GM21825 (cell line): ENCODE data around the gene ULBP1.
"Not testable (repeated sequence)": the region's sequence is repeated elsewhere in the genome, so short reads cannot be mapped to it uniquely, and the experiment has no call there.

Source experiments
- ATAC-seq: cut with Tn5 transposase; IDR thresholded peaks from one replicate; pipeline ENCODE4 v1.9.1; 2021; ENCODE audit warnings: mild to moderate bottlenecking, moderate library complexity; ENCODE audit not compliant: unreplicated experiment

ULBP1 gene

DNA sequence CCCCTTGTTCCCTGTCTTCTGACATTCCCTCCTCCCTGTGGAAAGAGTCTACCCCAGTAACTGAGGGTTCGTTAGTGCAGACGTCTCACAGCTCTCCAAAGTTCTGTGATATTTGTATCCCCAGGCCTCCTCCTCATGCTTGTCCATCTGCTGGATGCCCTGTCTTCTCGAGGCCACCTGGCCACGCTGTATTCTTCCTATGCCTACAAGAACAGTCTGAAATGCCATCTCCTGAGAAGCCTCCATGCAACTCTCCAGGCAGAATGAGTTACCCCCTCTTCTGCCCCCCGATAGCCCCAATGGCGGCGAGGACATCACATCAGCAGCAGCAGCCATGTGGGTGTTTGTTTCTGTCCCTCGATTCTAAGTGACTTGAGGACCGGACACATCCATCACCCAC, 12.6 kb upstream of the ULBP1 start:
- ATAC-seq = no peak

DNA sequence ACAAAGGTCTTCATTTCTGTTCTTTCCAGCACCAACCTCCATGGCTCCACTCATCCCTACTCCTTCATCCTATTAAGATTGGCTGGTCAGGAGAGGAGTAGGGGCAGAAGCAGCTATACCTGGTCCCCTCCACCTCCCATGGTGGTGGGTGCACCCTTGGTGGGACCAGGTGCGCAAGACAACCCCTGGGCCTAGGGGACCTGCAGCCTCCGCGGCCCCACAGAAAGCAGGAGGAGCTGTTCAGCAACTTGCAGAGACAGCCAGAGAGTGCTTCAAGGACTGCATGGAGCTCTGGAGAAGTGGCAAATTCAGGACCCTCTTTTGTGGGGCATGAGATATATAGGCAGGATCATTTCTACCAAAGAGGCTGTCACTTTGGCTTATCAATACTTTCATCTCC, 12.1 kb upstream of the ULBP1 start:
- ATAC-seq = no peak

DNA sequence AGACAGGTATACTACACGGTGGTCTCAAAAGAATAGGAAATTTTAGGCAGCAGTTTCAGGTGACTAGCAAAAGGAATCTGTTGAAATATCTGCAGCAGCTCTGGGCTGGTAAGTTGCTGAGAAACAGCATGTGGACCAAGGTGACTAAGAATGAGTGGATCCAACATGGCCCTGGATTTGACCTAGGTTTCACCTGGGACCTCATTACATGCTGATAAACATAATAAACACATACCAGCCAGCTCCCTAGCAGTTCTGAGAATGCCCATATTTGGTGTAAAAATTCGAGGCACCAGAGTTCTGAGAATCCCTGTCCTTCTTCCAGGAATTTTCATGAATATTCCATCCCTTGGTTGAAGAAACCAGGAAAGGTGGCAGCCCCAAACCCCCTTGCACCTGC, 10.4 kb upstream of the ULBP1 start:
- not testable (repeated sequence) for ATAC-seq

DNA sequence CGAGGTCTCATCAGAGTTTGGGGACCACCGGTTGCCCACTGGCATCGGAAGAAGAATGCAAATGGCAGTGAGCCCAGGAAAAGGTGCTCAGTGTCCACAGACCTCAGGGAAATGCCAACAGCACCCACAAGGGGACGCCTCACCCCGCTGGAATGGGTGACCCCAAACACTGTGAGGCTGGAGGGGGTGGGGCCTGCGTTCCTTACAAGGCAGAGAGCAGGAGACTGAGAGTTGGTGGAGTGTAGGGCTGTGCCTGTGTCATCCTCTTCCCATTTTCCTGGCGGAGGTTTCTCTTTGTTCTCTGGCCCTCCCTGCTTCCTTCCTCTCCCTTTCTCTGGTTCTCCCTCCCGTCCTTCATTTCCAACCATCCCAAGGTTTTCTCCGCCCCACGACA, 9.8 kb upstream of the ULBP1 start:
- not testable (repeated sequence) for ATAC-seq

DNA sequence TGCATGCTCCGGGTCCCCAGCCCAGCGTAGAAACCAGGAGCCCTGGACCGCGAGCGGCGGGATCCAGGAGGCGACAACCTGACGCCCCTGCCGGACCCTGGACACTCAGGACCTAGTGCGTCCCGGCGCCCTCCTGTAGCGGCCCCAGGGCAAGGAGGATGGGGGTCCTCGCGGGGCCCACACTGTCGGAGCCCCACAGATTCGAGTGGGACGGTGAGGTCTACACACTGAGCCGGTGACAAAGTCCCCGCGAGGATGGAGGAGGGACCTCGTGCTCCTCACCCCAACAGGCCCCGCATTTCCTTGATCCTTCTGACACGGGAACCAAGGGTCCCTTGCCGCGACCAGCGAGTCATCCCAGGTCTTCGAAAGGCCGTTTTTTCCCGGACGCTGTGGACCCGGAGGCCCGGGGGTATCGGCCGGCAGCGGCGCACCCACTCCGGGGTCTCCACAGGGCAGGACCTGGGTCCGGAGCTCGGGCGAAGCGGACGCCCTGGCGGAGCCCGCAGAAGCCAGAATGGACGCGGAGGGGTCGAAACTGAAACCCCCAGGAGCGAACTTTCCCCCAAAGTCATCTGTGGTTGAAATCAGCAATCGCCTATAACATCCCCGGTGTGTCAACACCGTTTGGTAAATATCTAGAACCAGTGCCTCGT, 9.3 kb upstream of the ULBP1 start:
- ATAC-seq = not testable (repeated sequence)

DNA sequence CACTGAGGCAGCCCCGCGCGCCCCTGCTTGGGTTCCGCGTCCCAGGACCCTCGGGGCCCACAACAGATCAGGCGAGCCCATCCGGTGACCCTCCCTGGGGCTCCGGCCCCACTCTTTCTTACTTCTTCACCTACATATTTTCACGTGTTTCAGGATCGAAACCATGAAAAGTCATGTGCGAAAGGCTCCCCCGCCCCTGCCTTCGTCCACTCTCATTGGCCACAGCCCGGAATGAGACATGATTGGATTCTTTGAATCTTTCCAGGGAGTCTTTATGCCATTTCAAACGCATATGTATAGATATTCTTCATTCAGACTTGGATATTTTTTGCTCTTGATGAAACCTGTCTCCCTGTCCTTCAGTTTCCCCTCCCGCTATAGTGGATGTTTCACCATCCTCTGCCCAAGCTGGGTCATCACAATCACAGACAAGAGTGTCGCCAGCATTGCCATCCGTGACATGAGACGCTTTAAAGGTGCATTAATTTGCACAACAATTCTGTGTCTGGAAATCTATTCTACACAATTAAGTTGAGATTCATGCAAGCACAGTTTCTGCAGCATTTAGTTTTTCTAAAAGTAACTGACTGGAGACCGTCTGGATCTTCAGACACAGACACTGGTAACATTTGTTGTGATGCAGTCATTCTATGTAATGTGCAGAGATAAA, 8.6 kb upstream of the ULBP1 start:
- not testable (repeated sequence) for ATAC-seq

DNA sequence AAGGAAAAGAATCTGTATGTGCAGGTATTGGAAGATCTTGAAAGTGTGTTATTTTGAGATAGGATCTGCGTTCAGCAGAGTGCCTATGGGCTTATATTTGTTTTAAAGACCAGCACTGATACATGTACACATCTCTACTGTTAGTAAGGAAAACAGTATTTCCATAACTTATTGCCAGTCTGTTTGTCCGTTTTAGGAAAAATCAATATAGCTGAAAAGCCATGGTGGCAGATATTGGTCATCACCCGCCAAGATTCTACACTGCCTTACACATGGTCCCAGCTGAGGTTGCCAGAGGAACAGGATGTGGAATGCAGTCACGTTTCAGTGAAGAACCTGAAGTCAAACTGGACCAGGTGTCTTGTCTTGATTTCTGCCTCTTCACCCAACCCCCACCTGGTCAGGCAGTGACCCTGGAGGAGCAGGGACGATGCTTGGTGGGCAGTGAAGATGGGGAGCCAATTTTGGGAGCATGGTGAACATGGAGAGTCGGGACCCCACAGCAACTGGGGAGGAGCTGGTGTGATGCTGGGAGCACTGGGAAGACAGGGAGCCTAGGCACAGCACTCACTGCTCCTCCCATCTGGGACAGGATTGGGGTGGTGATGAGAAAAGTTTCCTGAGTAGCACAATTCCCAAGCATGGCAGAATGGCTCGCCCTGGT, 8.0 kb upstream of the ULBP1 start:
- not testable (repeated sequence) for ATAC-seq

DNA sequence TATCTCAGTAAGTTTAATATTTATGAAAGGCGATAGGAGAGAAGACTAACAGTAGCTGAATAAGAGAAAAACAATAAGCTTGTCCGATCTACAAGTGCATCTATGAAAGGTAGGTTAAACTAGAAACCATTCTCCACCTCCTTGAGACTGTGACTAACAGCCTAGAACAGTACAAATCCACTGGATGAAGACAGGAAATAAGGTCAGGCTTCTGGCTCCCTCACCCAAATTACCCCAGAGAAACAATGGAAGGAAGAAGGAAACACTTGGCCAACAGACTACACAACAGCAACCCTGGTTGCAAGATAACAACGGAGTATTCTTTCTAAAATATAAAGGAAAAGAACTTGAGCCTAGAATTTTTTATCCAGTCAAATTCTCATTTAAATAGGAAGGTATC, 5.6 kb upstream of the ULBP1 start:
- ATAC-seq = not testable (repeated sequence)

DNA sequence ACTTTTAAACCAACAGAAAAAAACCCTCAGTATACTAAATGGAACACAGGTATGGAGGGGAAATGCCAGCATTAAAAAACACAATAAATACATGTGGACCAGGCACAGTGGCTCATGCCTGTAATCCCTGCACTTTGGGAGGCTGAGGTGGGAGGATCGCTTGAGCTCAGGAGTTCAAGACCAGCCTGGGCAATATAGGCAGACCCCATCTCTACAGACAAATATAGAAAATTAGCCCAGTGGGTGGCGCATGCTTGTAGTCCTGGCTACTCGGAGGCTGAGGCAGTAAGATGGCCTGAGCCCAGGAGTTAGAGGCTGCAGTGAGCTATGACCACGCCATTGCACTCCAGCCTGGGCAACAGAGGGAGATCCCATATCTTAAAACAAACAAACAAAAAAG, 3.9 kb upstream of the ULBP1 start:
- ATAC-seq = not testable (repeated sequence)

DNA sequence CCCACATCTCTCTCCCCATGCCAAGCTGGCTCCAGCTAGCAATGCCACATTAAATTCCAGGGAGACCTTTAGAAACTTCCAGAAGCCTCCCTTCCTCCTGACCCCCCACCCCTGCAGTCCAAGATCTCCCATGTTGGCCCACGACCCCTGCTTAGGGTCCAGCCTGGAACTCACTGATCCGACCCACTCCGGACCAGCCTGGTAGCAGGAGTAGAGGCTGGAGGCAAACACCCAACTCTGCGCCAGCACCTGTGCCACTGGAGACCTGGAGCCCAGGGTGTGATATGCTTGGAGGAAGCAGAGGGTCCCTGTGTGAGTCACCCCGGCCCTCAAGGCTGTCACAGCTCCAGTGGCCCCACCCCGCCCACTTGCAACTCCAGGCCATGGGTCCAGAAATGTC, 3.3 kb upstream of the ULBP1 start:
- ATAC-seq = no peak

DNA sequence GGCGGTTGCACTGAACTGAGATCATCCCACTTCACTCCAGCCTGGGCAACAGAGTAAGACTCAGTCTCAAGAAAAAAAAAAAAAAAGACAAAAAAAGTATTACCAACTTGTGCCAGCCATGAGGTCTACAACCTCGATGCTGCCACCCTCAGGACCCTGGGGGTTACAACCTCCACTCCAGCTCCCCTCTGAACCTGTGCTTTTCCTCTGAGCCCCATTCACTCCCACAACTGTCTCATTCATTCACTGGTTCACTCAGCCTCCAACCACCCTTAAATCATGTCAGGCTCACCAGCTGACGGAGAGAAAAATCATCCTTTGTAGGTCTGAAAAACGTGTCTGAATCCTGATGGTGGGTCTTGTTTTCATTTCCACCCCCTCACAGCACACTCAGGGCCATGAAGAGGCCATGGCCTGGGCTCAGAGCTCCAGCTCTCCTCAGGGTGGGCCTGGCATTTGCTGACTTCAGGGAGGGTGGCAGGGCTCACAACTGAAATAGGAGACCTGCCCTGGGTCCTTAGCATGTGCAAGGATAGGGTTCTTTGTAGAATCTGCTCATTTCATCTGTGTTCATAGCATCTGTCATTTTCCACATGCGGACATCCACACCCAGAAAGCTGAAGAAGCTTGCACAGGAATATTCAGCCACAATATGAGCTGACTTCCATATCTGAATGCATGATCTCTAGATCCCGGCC, 1.9 kb upstream of the ULBP1 start:
- ATAC-seq = no peak

DNA sequence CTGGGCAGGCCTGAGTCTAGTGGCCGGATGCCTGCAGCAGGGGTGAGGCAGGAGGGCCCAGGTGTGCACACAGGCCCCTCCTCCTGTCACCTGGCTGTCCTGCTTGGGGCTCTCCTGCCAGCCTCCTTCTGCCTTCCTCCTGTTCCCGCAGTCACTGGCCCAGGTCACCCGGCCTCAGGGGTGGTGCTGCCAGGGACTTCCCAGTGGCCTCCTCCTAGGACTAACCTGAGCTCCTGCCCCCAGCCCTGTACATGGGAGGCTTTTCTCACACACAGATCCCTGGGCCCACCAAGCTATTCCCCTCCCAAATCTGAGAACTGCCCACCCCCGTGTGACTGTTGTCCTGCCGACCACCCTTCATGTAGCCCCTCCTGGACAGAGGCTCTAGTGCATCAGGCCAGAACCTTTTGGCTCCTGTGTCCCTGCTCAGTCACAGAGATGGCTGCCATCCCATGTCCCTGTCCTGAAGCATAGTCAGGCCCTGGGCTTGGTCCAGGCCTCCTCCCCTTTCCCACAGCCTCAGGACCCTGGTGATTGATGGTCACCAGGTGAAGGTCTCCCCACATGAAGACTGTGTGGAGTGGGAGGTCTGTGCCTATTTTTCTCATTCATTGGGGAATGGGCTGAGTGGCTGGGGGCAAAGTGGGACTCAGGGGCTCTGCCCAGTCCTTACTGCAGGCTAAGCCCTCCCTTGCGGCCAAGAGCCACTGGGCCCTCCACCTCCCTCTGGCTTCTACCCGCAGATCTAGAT, 1.1 kb upstream of the ULBP1 start:
- ATAC-seq = no peak

DNA sequence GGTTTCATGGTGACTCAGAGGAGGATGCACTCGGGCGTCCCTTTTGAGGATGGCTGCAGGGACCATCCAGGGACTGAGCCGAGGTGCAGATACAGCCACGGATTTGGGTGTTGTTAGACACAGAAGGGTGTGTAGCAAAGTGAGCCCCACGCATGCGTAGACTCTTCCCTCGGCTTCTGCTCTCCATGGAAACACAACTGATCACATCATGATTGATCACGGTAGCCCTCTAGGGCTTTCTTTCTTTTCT, 606 bp upstream of the ULBP1 start:
- ATAC-seq = no peak

DNA sequence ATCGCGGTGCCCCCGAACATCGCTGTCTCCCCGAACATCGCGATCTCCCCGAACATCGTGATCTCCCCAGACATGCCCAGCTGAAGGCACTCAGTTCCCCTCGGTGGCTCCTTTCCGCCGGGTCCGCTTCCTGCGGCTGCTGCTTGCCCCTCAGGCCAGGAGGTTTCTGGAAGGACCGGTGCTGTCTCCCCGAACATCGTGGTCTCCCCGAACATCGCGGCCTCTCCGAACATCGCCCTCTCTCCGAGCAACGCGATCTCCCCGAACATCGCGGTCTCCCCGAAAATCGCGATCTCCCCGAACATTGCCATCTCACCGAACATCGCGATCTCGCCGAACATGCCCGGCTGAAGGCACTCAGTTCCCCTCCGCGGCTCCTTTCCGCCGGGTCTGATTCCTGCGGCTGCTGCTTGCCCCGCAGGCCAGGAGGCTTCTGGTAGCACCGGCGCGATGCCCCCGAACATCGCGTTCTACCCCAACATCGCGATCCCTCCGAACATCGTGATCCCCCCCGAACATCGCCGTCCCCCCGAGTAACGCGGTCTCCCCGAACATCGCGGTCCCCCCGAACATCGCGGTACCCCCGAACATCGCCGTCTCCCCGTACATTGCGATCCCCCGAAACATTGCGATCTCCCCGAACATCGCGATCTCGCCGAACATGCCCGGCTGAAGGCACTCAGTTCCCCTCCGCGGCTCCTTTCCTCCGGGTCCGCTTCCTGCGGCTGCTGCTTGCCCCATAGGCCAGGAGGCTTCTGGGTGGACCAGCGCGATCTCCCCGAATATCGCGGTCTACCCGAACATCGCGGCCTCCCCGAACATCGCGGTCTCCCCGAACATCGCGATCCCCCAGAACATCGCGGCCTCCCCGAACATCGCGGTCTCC, 808 bp downstream of the ULBP1 start:
- no peak for ATAC-seq

DNA sequence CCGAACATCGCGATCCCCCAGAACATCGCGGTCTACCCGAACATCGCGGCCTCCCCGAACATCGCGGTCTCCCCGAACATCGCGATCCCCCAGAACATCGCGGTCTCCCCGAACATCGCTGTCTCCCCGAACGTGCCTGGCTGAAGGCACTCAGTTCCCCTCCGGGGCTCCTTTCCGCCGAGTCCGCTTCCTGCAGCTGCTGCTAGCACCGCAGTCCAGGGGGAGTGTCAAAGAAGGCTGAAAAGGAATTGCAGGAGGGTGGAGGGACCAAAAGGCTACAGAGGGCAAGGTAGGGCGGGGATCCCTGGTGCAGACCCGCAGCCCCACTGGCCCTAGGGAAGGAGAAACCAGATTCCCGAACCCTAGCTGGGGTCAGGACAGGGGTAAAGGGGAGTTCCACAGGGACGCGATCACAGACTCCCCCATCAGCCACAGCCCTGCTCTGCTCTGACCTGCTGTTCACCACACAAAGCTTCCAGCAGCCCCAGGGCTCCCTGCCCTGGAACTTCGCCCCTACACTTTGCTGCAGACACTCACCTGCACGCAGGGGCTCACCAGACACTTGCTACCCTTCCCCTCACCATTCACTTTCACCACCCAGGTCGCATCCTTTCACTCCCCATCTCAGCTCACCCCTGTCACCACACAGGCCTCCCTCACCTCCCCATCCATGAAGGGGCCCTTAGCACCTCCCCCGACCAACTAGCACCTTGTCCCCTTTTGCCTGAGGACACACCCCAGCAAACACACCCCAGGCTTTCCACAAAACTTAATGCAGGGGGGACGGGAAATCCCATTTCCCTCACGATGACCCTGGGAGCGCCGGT, 1.7 kb downstream of the ULBP1 start:
- ATAC-seq = no peak

DNA sequence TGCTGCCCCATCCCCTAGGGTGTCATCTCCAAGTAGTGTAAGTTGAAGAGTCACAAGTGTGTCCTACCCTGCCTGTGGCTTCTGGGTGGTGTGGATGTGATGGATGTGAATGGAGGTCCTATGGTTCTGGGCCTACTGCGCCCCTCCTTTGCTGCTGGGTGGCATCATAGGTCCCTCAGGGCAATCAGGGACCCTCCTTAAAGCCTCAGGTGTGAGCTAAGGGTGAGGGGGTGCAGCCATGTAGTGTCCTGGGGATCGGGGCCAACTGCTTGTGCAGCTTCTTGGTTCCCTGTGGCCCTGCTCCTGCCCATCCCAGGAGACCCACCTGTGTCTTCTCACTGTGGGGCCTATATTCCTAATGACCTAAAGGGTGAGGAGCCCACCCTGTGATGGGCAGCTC, 2.6 kb downstream of the ULBP1 start:
- ATAC-seq = not testable (repeated sequence)

DNA sequence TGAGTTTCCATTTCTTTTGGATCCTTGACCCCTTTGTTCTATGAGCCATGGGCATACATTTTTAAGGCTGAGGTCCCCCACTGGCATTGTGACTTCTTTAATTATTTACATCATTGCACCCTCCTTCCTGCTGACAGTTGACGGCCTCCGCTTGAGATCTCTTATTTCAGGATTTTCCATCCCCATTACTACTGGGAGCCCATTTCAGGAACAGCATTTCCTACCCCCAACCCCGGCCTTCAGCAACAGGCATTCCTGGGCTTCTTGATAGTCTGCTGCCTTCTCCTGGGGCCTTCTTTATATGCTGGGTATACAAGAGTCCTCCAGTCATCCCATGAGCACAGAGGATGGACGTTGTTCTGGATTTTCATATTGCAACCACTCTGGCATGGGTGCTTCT, 3.8 kb downstream of the ULBP1 start:
- no peak for ATAC-seq

DNA sequence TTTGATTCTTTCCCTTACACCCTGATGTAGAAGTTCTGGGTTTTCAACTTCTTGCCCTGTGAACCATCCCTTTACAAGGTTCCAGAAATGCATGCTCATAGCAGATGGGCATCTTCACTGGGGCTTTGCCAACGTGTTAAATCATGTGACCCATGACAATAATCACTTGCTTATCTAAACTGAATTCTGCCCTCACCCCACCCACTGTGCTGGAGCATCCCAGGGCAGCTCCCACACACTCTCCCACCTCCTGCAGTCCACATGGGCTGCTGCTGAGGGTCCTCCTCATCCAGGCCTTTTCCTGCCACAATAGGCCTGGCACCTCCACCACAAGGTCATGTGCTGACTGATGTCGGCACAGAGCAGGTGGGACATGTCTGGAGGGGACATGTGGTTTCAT, 4.3 kb downstream of the ULBP1 start:
- not testable (repeated sequence) for ATAC-seq

DNA sequence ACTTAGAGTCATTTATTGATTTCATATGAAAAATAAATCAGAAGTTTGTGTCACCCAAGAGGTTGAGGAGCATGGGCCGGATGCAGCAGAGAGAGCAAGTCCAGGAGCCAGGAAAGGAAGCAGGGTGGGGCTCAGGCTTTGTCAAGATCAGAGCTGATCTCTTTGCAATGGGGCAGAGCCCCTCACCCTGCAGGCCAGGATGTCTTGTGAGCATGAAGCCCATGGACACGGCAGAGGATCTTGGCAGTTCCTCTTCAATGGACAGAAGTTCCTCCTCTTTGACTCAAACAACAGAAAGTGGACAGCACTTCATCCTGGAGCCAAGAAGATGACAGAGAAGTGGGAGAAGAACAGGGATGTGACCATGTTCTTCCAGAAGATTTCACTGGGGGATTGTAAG, 5.2 kb downstream of the ULBP1 start:
- ATAC-seq = not testable (repeated sequence)
